H9 (cell line): ENCODE results near the gene C1orf116. TPM values are rescaled to one million over a fixed set of nuclear protein-coding genes. Genes with fewer than 3 reads are reported as not detected.

Experiments
- DNase-seq: peaks from one replicate; pipeline ENCODE4 v3.0.0-alpha.2; 2017
- H2AFZ ChIP-seq: one replicate; pipeline ENCODE4 v1.6.1; 2013; ENCODE audit warnings: mild to moderate bottlenecking, low read length, control low read depth, moderate library complexity
- H2AK5ac ChIP-seq: 2 replicates; pipeline ENCODE4 v1.6.1; 2013; ENCODE audit warnings: low read length, control low read depth, mixed read lengths; ENCODE audit not compliant: insufficient read length
- H2BK120ac ChIP-seq: one replicate; pipeline ENCODE4 v1.6.1; 2013; ENCODE audit warnings: low read depth, mild to moderate bottlenecking, low read length, control low read depth, inconsistent platforms; ENCODE audit not compliant: poor library complexity, severe bottlenecking
- H2BK12ac ChIP-seq: 2 replicates; pipeline ENCODE4 v1.6.1; 2013; ENCODE audit warnings: low read length, control low read depth, mixed read lengths, low read depth; ENCODE audit not compliant: insufficient read length
- H2BK15ac ChIP-seq: 2 replicates; pipeline ENCODE4 v1.6.1; 2013; ENCODE audit warnings: low read depth, low read length, control low read depth
- H2BK20ac ChIP-seq: one replicate; pipeline ENCODE4 v1.6.1; 2013; ENCODE audit warnings: low read depth, mild to moderate bottlenecking, low read length, control low read depth, inconsistent platforms; ENCODE audit not compliant: poor library complexity, severe bottlenecking
- H2BK5ac ChIP-seq: 2 replicates; pipeline ENCODE4 v1.6.1; 2013; ENCODE audit warnings: low read length, control low read depth, mixed read lengths; ENCODE audit not compliant: insufficient read length
- H3K14ac ChIP-seq: 2 replicates; pipeline ENCODE4 v1.6.1; 2013; ENCODE audit warnings: low read length, control low read depth; ENCODE audit not compliant: insufficient read depth
- H3K18ac ChIP-seq: 2 replicates; pipeline ENCODE4 v1.6.1; 2013; ENCODE audit warnings: low read depth, mild to moderate bottlenecking, mixed read lengths, low read length, control low read depth; ENCODE audit not compliant: insufficient read length
- H3K23ac ChIP-seq: 2 replicates; pipeline ENCODE4 v1.6.1; 2013; ENCODE audit warnings: low read length, control low read depth, mixed read lengths, low read depth; ENCODE audit not compliant: insufficient read length
- H3K23me2 ChIP-seq: 2 replicates; pipeline ENCODE4 v1.6.1; 2013; ENCODE audit warnings: low read depth, mild to moderate bottlenecking, mixed read lengths, low read length, control low read depth; ENCODE audit not compliant: insufficient read length, poor library complexity, severe bottlenecking
- H3K27ac ChIP-seq: 2 replicates; pipeline ENCODE4 v1.5.1; 2013; ENCODE audit warnings: low read length, control low read depth, mixed read lengths, low read depth; ENCODE audit not compliant: insufficient read length
- H3K27me3 ChIP-seq: 2 replicates; pipeline ENCODE4 v1.6.1; 2013; ENCODE audit warnings: low read length, control low read depth, inconsistent platforms; ENCODE audit not compliant: insufficient read depth
- H3K4ac ChIP-seq: 2 replicates; pipeline ENCODE4 v1.6.1; 2013; ENCODE audit warnings: low read depth, mild to moderate bottlenecking, control low read depth, inconsistent platforms, low read length, moderate library complexity
- H3K4me1 ChIP-seq: 2 replicates; pipeline ENCODE4 v1.6.1; 2013; ENCODE audit warnings: low read length, control low read depth, inconsistent platforms; ENCODE audit not compliant: insufficient read depth
- H3K4me2 ChIP-seq: 2 replicates; pipeline ENCODE4 v1.6.1; 2013; ENCODE audit warnings: low read length, control low read depth, mixed read lengths; ENCODE audit not compliant: insufficient read length, insufficient read depth
- H3K56ac ChIP-seq: 2 replicates; pipeline ENCODE4 v1.6.1; 2013; ENCODE audit warnings: low read depth, mild to moderate bottlenecking, mixed read lengths, low read length, control low read depth; ENCODE audit not compliant: insufficient read length
- H3K79me1 ChIP-seq: 2 replicates; pipeline ENCODE4 v1.6.1; 2013; ENCODE audit warnings: low read depth, mild to moderate bottlenecking, moderate library complexity, low read length, control low read depth, inconsistent platforms; ENCODE audit not compliant: insufficient read depth, poor library complexity, severe bottlenecking
- H3K79me2 ChIP-seq: 2 replicates; pipeline ENCODE4 v1.6.1; 2013; ENCODE audit warnings: low read length, control low read depth, inconsistent platforms; ENCODE audit not compliant: insufficient read depth
- H3K9ac ChIP-seq: 2 replicates; pipeline ENCODE4 v1.6.1; 2013; ENCODE audit warnings: low read length, control low read depth, mixed read lengths; ENCODE audit not compliant: insufficient read length; ENCODE audit errors: extremely low read depth
- H3K9me3 ChIP-seq: one replicate; pipeline ENCODE4 v1.6.1; 2013; ENCODE audit warnings: low read depth, low read length, inconsistent platforms; ENCODE audit not compliant: control insufficient read depth
- H3T11ph ChIP-seq: one replicate; pipeline ENCODE4 v1.6.1; 2013; ENCODE audit warnings: mild to moderate bottlenecking, low read length, control low read depth, inconsistent platforms
- H4K20me1 ChIP-seq: one replicate; pipeline ENCODE4 v1.6.1; 2013; ENCODE audit not compliant: control insufficient read depth, insufficient read length, insufficient read depth
- H4K5ac ChIP-seq: 2 replicates; pipeline ENCODE4 v1.6.1; 2013; ENCODE audit warnings: low read depth, mild to moderate bottlenecking, mixed read lengths, low read length, control low read depth; ENCODE audit not compliant: insufficient read length
- H4K8ac ChIP-seq: replicated peaks from 2 replicates; pipeline ENCODE4 v1.6.1; 2013; ENCODE audit warnings: low read length, control low read depth, mixed read lengths, low read depth; ENCODE audit not compliant: insufficient read length
- H4K91ac ChIP-seq: 2 replicates; pipeline ENCODE4 v1.6.1; 2013; ENCODE audit warnings: low read depth, mild to moderate bottlenecking, moderate library complexity, mixed read lengths, low read length, control low read depth; ENCODE audit not compliant: insufficient read length
- H3K27ac Mint-ChIP-seq, 3 experiments: 2 replicates in 2 of 3; 3 replicates in 1 of 3; pipeline ENCODE4 v1.8.0; 2020 to 2021; ENCODE audit warnings: mixed read lengths in 3 of 3, mild to moderate bottlenecking in 1 of 3, moderate library complexity in 1 of 3
- H3K27me3 Mint-ChIP-seq: 2 replicates; pipeline ENCODE4 v1.8.0; 2021; ENCODE audit warnings: low read depth, mild to moderate bottlenecking, moderate library complexity, mixed read lengths
- H3K36me3 Mint-ChIP-seq, 3 experiments: 2 replicates in 2 of 3; 3 replicates in 1 of 3; pipeline ENCODE4 v1.8.0; 2020 to 2021; ENCODE audit warnings: low read depth in 3 of 3, mixed read lengths in 3 of 3; ENCODE audit not compliant: insufficient read depth in 1 of 3
- H3K4me1 Mint-ChIP-seq, 2 experiments: 2 replicates each; pipeline ENCODE4 v1.8.0; 2020; ENCODE audit warnings: mixed read lengths in 2 of 2
- H3K4me3 Mint-ChIP-seq, 2 experiments: 2 replicates in 1 of 2; 3 replicates in 1 of 2; pipeline ENCODE4 v1.8.0; 2020 to 2021; ENCODE audit warnings: mild to moderate bottlenecking in 2 of 2, mixed read lengths in 2 of 2, moderate library complexity in 1 of 2
- H3K9me3 Mint-ChIP-seq, 2 experiments: 2 replicates in 1 of 2; 3 replicates in 1 of 2; pipeline ENCODE4 v1.8.0; 2020; ENCODE audit warnings: mild to moderate bottlenecking in 2 of 2, mixed read lengths in 2 of 2, moderate library complexity in 1 of 2
- CTCF ChIP-seq: fragments of 200-600 bp; sonication (generic); conservative IDR thresholded peaks from 3 replicates; pipeline ENCODE4 v1.8.0; 2021; ENCODE audit warnings: antibody characterized with exemption, mild to moderate bottlenecking
- WGBS: extraction: QIAGEN DNeasy Blood & Tissue Kit; methylation state at CpG from one replicate; pipeline ENCODE4 v1.1.7; 2013; ENCODE audit warnings: missing lambda C conversion rate, low lambda C conversion rate, mixed read lengths; ENCODE audit not compliant: insufficient read length; ENCODE audit errors: extremely low coverage; 5-methylcytosine and 5-hydroxymethylcytosine counted together
- total RNA-seq: library from RNA; stranded (reverse); gene quantifications from 2 replicates; pipeline ENCODE4 v1.2.1, GENCODE V29; 2021

C1orf116 gene
- total RNA-seq, 1 experiment from 2014 or later = 0.48 TPM

GRCh38 chr1:206971029-206971655 lies 61.4 kb downstream of the C1orf116 start:
- Histone ChIP-seq H3K9me3 (no peaks in the 10 kb centered on the region), H3K23ac (no peak overlapping the region), H4K91ac (no peak overlapping the region), H2BK5ac (no peak overlapping the region), H2AFZ (no peak overlapping the region), H3K4ac (no peak overlapping the region), H2BK12ac (no peak overlapping the region), H3K9ac (no peak overlapping the region), H4K5ac (no peak overlapping the region), H3K27me3 (no peaks in the 10 kb centered on the region), H3K23me2 (no peaks in the 10 kb centered on the region), H2BK120ac (no peak overlapping the region), H3K4me1 (no peaks in the 10 kb centered on the region), H3K56ac (no peak overlapping the region), H3K14ac (no peak overlapping the region), H4K20me1 (no peaks in the 10 kb centered on the region), H3T11ph (no peak overlapping the region), H3K4me2 (no peak overlapping the region), H3K79me2 (no peaks in the 10 kb centered on the region), H2BK20ac (no peak overlapping the region), H2BK15ac (no peak overlapping the region), H2AK5ac (no peak overlapping the region), H3K79me1 (no peaks in the 10 kb centered on the region), H3K27ac (no peak overlapping the region), H3K18ac (no peak overlapping the region), H4K8ac (no peak overlapping the region)
- Mint-ChIP-seq H3K36me3 (no peaks in the 10 kb centered on the region; a peak in 1 of 7 replicates), H3K4me3 (no peak overlapping the region), H3K9me3 (no peaks in the 10 kb centered on the region), H3K4me1 (no peaks in the 10 kb centered on the region; a peak in 1 of 4 replicates), H3K27ac (peak overlapping the region in 1 of 3 experiments; percentile 10; a peak in 1 of 7 replicates), H3K27me3 (peaks cover 20% of the 10 kb centered on the region)
- no CpG with 5 or more reads among the region's 2 CpGs for WGBS
- TF ChIP-seq CTCF = no peak
- no peak for DNase-seq
